ENCODE measurements around the gene RGPD8.
"Not testable (repeated sequence)": the region's sequence is repeated elsewhere in the genome, so short reads cannot be mapped to it uniquely, and the experiment has no call there.

RGPD8 gene

GRCh38 chr2:112459372-112459771 lies 25.9 kb upstream of the RGPD8 start:
- H3K4me3 ChIP-seq (ENCODE audit: low read depth, low read length): no peak overlapping the region
- no peak for DNase-seq (ENCODE audit: low read depth)
- TF ChIP-seq, protein P1, sequence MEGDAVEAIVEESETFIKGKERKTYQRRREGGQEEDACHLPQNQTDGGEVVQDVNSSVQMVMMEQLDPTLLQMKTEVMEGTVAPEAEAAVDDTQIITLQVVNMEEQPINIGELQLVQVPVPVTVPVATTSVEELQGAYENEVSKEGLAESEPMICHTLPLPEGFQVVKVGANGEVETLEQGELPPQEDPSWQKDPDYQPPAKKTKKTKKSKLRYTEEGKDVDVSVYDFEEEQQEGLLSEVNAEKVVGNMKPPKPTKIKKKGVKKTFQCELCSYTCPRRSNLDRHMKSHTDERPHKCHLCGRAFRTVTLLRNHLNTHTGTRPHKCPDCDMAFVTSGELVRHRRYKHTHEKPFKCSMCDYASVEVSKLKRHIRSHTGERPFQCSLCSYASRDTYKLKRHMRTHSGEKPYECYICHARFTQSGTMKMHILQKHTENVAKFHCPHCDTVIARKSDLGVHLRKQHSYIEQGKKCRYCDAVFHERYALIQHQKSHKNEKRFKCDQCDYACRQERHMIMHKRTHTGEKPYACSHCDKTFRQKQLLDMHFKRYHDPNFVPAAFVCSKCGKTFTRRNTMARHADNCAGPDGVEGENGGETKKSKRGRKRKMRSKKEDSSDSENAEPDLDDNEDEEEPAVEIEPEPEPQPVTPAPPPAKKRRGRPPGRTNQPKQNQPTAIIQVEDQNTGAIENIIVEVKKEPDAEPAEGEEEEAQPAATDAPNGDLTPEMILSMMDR (IDR thresholded peaks at IDR 0.05; ENCODE audit: low read depth, low read length, missing control alignments): no peak
- in situ Hi-C loops (cut with HindIII; ENCODE audit: low sequenced_read_pairs): no loop called here

DNA sequence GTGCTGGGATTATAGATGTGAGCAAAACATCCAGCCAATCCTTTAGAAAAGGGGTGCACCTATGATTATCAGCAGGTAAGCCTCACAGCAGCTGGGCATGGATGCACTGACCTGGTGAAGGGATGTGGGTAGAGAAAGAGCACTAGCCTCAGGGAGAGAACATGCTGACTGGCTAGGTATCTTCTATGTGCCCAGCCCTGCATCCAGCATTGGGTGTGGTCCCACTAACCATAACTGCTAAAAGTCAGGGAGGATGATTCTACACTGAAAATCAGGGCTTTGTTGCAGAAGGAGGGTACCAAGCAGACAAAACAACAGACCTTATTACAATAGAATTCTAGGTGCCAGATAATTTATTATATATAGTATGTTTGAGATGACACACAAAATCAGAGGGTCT lies 21.1 kb upstream of the RGPD8 start:
- TF ChIP-seq, protein P1 (IDR thresholded peaks at IDR 0.05; ENCODE audit: low read depth, low read length, missing control alignments): no peak
- H3K4me3 ChIP-seq (ENCODE audit: low read depth, low read length): no peak overlapping the region
- no peak for DNase-seq (ENCODE audit: low read depth)
- in situ Hi-C loops (cut with HindIII; ENCODE audit: low sequenced_read_pairs): no loop called here

DNA sequence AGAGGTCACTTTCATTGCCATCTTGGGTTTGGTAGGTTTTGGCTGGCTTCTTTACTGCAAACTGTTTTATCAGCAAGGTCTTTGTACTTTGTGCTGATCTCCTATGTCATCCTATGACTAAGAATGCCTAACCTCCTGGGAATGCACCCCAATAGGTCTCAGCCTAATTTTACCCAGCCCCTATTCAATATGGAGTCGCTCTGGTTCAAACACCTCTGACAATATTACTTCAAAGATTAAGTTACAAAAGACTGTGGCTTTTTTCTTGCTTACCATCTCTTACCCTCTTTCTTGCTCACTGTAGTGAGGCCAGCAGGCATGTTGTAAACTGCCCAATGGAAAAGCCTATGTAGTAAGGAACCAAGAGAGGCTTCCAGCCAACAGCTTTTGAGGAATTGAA lies 17.9 kb upstream of the RGPD8 start:
- in situ Hi-C loops (cut with HindIII; ENCODE audit: low sequenced_read_pairs): no loop called here
- no peak overlapping the region for H3K4me3 ChIP-seq (ENCODE audit: low read depth, low read length)
- no peak for DNase-seq (ENCODE audit: low read depth)
- TF ChIP-seq, protein P1 (IDR thresholded peaks at IDR 0.05; ENCODE audit: low read depth, low read length, missing control alignments): no peak

DNA sequence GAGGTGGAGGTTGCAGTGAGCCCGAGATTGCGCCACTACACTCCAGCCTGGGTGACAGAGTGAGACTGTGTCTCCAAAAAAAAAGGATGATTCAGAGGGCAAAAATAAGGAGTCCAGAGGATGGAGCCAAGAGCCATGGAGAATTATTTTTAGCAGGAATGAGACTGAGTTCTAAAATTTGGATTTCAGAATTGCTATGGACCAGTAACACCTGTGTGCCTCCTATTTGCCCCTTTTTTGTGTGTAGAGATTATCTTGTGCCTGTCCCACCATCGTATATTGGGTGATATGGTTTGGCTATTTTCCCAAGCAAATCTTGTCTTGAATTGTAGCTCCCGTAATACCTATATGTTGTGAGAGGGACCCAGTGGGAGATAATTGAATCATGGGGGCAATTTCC lies 16.4 kb upstream of the RGPD8 start:
- H3K4me3 ChIP-seq (ENCODE audit: low read depth, low read length): no peak overlapping the region
- no peak for DNase-seq (ENCODE audit: low read depth)
- TF ChIP-seq, protein P1 (IDR thresholded peaks at IDR 0.05; ENCODE audit: low read depth, low read length, missing control alignments): no peak
- in situ Hi-C loops (cut with HindIII; ENCODE audit: low sequenced_read_pairs): no loop called here

DNA sequence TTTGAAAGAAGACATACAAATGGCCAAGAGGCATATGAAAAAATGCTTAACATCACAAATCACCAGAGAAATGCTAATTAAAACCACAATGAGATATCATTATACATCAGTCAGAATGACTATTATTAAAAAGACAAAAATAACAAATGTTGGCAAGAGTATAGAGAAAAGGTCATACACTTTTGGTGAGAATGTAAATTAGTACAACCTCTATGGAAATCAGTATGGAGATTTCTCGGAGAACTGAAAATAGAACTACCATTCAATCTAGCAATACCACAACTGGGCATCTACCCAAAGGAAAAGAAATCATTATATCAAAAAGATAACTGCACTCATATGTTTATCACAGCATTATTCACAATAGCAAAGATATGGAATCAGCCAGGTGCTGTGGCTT lies 10.8 kb upstream of the RGPD8 start:
- H3K4me3 ChIP-seq (ENCODE audit: low read depth, low read length); DNase-seq (ENCODE audit: low read depth); in situ Hi-C loops (cut with HindIII; ENCODE audit: low sequenced_read_pairs): not testable (repeated sequence)

DNA sequence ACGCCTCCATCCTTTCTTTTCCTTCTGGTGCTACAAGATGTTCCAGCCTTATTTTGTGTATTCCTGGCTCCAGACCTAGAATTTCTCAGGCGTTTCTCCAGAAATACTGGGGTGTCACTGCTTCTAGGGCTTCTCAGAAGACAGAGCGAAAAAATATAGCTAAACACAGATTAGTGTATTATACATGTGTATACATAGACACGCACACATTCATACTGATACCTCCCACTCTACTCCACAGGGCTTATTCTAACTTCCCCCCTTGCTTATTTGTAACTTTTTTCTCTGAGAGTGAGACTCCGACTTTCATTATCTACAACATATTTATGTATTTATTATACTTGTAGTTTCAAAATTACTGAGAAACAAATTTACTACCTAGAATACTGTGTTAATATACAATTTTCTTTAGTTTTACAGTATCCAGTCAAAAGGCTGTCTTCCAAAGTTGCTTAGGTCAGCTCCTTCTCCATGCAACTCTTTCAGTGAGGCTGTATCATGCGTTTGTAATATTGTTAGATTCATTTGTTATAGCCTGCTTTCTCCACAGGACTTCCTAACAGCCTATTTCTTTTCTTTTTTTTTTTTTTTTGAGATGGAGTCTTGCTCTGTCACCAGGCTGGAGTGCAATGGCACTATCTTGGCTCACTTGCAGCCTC lies 5.3 kb upstream of the RGPD8 start:
- DNase-seq (ENCODE audit: low read depth); H3K4me3 ChIP-seq (ENCODE audit: low read depth, low read length); in situ Hi-C loops (cut with HindIII; ENCODE audit: low sequenced_read_pairs): not testable (repeated sequence)

GRCh38 chr2:112437405-112437831 lies 4.0 kb upstream of the RGPD8 start:
- H3K4me3 ChIP-seq (ENCODE audit: low read depth, low read length); in situ Hi-C loops (cut with HindIII; ENCODE audit: low sequenced_read_pairs); DNase-seq (ENCODE audit: low read depth): not testable (repeated sequence)

DNA sequence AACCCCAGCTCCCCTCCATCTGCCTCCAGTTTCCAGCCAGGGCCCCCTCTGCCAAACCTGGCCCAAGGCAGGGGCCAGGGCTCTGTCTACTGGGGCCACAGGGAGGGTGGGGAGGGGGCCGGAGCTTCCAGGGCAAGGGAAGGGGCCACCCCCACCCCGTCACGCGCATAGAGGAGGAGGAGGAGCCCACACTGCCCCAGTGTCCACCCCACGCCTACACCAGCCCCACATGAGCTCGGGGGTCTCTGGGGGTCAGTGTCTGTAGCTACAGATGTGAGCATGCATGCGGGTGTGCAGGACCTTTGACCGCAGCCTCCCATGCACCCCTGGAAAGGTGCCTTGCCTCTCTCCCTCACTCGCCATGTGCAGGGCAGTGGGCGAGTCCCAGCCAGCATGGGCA lies 3.5 kb upstream of the RGPD8 start:
- not testable (repeated sequence) for H3K4me3 ChIP-seq (ENCODE audit: low read depth, low read length)

GRCh38 chr2:112435716-112436431 lies 2.4 kb upstream of the RGPD8 start:
- in situ Hi-C loops (cut with HindIII; ENCODE audit: low sequenced_read_pairs); H3K4me3 ChIP-seq (ENCODE audit: low read depth, low read length); DNase-seq (ENCODE audit: low read depth): not testable (repeated sequence)

More for the DNA sequence above, 3.5 kb upstream of the RGPD8 start:
- in situ Hi-C loops (cut with HindIII; ENCODE audit: low sequenced_read_pairs); DNase-seq (ENCODE audit: low read depth): not testable (repeated sequence)

DNA sequence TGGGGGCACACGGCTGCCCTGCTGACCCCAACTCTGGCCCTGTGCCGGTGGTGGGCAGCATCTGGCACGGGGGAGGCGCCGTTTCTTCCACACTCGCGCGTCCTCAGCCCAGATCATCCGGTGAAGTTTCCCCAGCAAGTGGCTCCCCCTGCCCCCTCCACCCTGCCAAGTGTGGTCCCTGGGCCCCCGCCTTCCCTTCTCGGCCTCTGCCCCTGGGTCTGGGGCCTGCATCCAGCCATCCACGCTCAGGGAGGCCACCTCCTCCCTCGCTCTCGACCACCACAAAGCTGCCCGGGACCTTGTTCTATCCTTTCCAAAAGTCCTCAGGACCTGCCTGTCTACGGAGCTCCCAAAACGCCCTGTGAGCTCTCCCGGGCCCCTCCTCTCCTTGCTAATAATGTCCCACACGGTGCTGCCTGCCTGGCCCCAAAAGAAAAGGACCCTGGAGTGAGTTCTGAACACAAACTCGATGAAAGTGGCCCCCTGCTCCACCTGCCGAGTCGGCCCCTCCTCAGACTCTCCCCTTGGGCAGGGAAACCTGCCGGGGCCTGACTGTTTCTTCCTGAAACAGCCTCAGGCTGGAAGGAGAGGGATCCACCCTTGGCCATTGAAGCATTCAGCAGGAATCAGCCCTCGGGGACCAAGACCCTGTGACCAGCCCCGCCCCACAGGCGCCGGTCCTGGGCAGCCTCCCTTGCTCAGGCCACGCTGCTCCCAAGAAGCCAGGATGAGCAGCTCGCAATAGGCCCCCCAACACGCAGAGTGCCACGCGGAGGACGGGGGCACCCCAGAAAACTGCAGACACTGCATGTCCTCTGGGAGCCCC lies 1.7 kb upstream of the RGPD8 start:
- in situ Hi-C loops (cut with HindIII; ENCODE audit: low sequenced_read_pairs); H3K4me3 ChIP-seq (ENCODE audit: low read depth, low read length); DNase-seq (ENCODE audit: low read depth): not testable (repeated sequence)
